H1 (cell line): Measurements from ENCODE around the gene STK11. TPM values are rescaled to one million over a fixed set of nuclear protein-coding genes. Genes with fewer than 3 reads are reported as not detected.
A peak's percentile ranks its signal among the peaks of the same experiment; 100 is the strongest.

Source experiments
- CTCF ChIA-PET: fragments of 300-600 bp; sonication (Branson Sonifier 250); formaldehyde crosslinking; loops from one replicate; lab custom pipeline; 2021; ENCODE audit not compliant: partially characterized antibody; lab: Charles Lee
- POLR2A ChIA-PET: fragments of 300-600 bp; sonication (Branson Sonifier 250); formaldehyde crosslinking; loops from one replicate; lab custom pipeline; 2021; ENCODE audit warnings: inconsistent platforms; ENCODE audit not compliant: partially characterized antibody; lab: Charles Lee
- DNase-seq, 2 experiments: peaks; one replicate each; pipeline versions ENCODE4 v3.0.0 to v3.0.0-alpha.2; 2010 to 2022; ENCODE audit warnings: low spot score in 2 of 2, low read depth in 1 of 2, mixed read lengths in 1 of 2
- FAIRE-seq: peaks from 2 replicates; lab custom pipeline; 2011; peaks lifted over from hg19 to GRCh38; lab: Jason Lieb, UNC
- H2AFZ ChIP-seq: 2 replicates; pipeline ENCODE4 v1.8.1; 2012; ENCODE audit warnings: low read length, inconsistent platforms
- H2AK5ac ChIP-seq: 2 replicates; pipeline ENCODE4 v1.6.1; 2013; ENCODE audit warnings: low read depth, low read length
- H2BK120ac ChIP-seq: replicated peaks from 2 replicates; pipeline ENCODE3; 2013; ENCODE audit warnings: low read depth, low read length, inconsistent platforms
- H2BK12ac ChIP-seq: 2 replicates; pipeline ENCODE4 v1.6.1; 2013; ENCODE audit warnings: low read depth, low read length
- H2BK15ac ChIP-seq: 2 replicates; pipeline ENCODE4 v1.6.1; 2013; ENCODE audit warnings: low read length
- H2BK20ac ChIP-seq: 2 replicates; pipeline ENCODE4 v1.6.1; 2013; ENCODE audit warnings: low read length
- H2BK5ac ChIP-seq: 2 replicates; pipeline ENCODE4 v1.6.1; 2013; ENCODE audit warnings: low read depth, low read length
- H3K14ac ChIP-seq: 2 replicates; pipeline ENCODE4 v1.6.1; 2013; ENCODE audit warnings: inconsistent platforms; ENCODE audit not compliant: insufficient read length
- H3K18ac ChIP-seq: 2 replicates; pipeline ENCODE4 v1.6.1; 2013; ENCODE audit warnings: low read length; ENCODE audit errors: extremely low read depth
- H3K23ac ChIP-seq: 2 replicates; pipeline ENCODE4 v1.6.1; 2013; ENCODE audit warnings: inconsistent platforms; ENCODE audit not compliant: insufficient read length
- H3K23me2 ChIP-seq: 2 replicates; pipeline ENCODE4 v1.6.1; 2013; ENCODE audit warnings: low read depth, low read length
- H3K27ac ChIP-seq: 2 replicates; pipeline ENCODE4 v1.6.1; 2011; ENCODE audit warnings: low read depth, low read length, inconsistent platforms
- H3K27me3 ChIP-seq, 4 experiments: replicated peaks in 1 of 4; 1 replicate in 1 of 4; 2 replicates in 3 of 4; pipeline versions ENCODE4 v1.6.1 to v1.8.1; 2011 to 2013; ENCODE audit warnings: low read length in 3 of 4, mild to moderate bottlenecking in 3 of 4, inconsistent platforms in 2 of 4, mixed read lengths in 2 of 4, moderate library complexity in 1 of 4; ENCODE audit not compliant: control insufficient read depth in 3 of 4, insufficient read depth in 3 of 4; ENCODE audit errors: extremely low read depth in 1 of 4
- H3K36me3 ChIP-seq, 4 experiments: 2 replicates each; pipeline versions ENCODE4 v1.6.1 to v1.8.1; 2011 to 2013; ENCODE audit warnings: mild to moderate bottlenecking in 4 of 4, low read length in 3 of 4, moderate library complexity in 2 of 4, control low read depth in 1 of 4, inconsistent platforms in 1 of 4; ENCODE audit not compliant: insufficient read depth in 4 of 4, control insufficient read depth in 2 of 4
- H3K4ac ChIP-seq: replicated peaks from 2 replicates; pipeline ENCODE3; 2013; ENCODE audit warnings: low read length, low read depth, mixed read lengths, inconsistent platforms; ENCODE audit not compliant: insufficient read length
- H3K4me1 ChIP-seq, 4 experiments: replicated peaks in 1 of 4; 1 replicate in 1 of 4; 2 replicates in 3 of 4; pipeline versions ENCODE4 v1.6.1 to v1.8.1; 2011 to 2013; ENCODE audit warnings: low read length in 3 of 4, inconsistent platforms in 2 of 4, mixed read lengths in 1 of 4; ENCODE audit not compliant: insufficient read depth in 4 of 4, control insufficient read depth in 3 of 4
- H3K4me2 ChIP-seq, 2 experiments: 2 replicates each; pipeline versions ENCODE4 v1.6.1 to v1.8.1; 2011 to 2013; ENCODE audit warnings: low read depth in 2 of 2, low read length in 2 of 2, control low read depth in 1 of 2, inconsistent platforms in 1 of 2, mild to moderate bottlenecking in 1 of 2; ENCODE audit not compliant: insufficient read depth in 1 of 2
- H3K4me3 ChIP-seq, 4 experiments: fragments of 200-600, 300-600 bp in 1 of 4; sonication (generic), shearing (Covaris generic), sonication (Bioruptor Twin) in 1 of 4; 2 replicates each; pipeline versions ENCODE4 v1.5.1 to v1.8.1; 2011 to 2016; ENCODE audit warnings: low read length in 4 of 4, low read depth in 3 of 4, control low read depth in 2 of 4, inconsistent platforms in 2 of 4, mild to moderate bottlenecking in 2 of 4, mixed read lengths in 1 of 4, moderate library complexity in 1 of 4; ENCODE audit not compliant: insufficient read depth in 2 of 4; ENCODE audit errors: extremely low read depth in 1 of 4
- H3K56ac ChIP-seq: replicated peaks from 2 replicates; pipeline ENCODE3; 2013; ENCODE audit warnings: low read depth, mild to moderate bottlenecking, mixed read lengths, low read length, inconsistent platforms; ENCODE audit not compliant: insufficient read length
- H3K79me1 ChIP-seq: 2 replicates; pipeline ENCODE4 v1.6.1; 2013; ENCODE audit warnings: low read depth, low read length, control low read depth
- H3K79me2 ChIP-seq, 2 experiments: 2 replicates each; pipeline versions ENCODE4 v1.6.1 to v1.8.1; 2012 to 2013; ENCODE audit warnings: low read length in 2 of 2, mild to moderate bottlenecking in 2 of 2, inconsistent platforms in 1 of 2; ENCODE audit not compliant: insufficient read depth in 2 of 2, control insufficient read depth in 1 of 2
- H3K9ac ChIP-seq, 4 experiments: replicated peaks in 1 of 4; 1 replicate in 1 of 4; 2 replicates in 3 of 4; pipeline versions ENCODE4 v1.6.1 to v1.8.1; 2011 to 2013; ENCODE audit warnings: low read depth in 3 of 4, low read length in 3 of 4, control low read depth in 2 of 4, mild to moderate bottlenecking in 2 of 4, moderate library complexity in 2 of 4, inconsistent platforms in 1 of 4; ENCODE audit errors: extremely low read depth in 1 of 4
- H3K9me3 ChIP-seq, 2 experiments: 2 replicates each; pipeline versions ENCODE4 v1.6.1 to v1.8.1; 2012 to 2013; ENCODE audit warnings: mild to moderate bottlenecking in 2 of 2, moderate library complexity in 2 of 2, control low read depth in 1 of 2, inconsistent platforms in 1 of 2, low read depth in 1 of 2, low read length in 1 of 2, mixed read lengths in 1 of 2; ENCODE audit not compliant: insufficient read depth in 2 of 2
- H4K20me1 ChIP-seq, 2 experiments: replicated peaks in 1 of 2; 2 replicates each; pipeline versions ENCODE3 to v1.8.1; 2011 to 2013; ENCODE audit warnings: inconsistent platforms in 2 of 2, low read length in 2 of 2, mild to moderate bottlenecking in 1 of 2; ENCODE audit not compliant: insufficient read depth in 2 of 2, control insufficient read depth in 1 of 2
- H4K5ac ChIP-seq: 2 replicates; pipeline ENCODE4 v1.6.1; 2013; ENCODE audit warnings: low read length, low read depth, mixed read lengths, inconsistent platforms; ENCODE audit not compliant: insufficient read length
- H4K8ac ChIP-seq: 2 replicates; pipeline ENCODE4 v1.8.0; 2013; ENCODE audit warnings: mild to moderate bottlenecking, moderate library complexity, low read length, inconsistent platforms; ENCODE audit not compliant: insufficient read depth; ENCODE audit errors: extremely low read depth
- H4K91ac ChIP-seq: replicated peaks from 2 replicates; pipeline ENCODE3; 2013; ENCODE audit warnings: low read length, mixed read lengths, inconsistent platforms; ENCODE audit not compliant: insufficient read length
- GABPA ChIP-seq: IDR thresholded peaks from 2 replicates; pipeline ENCODE4 v1.6.1; 2011; ENCODE audit warnings: mild to moderate bottlenecking, low read length, moderate library complexity, borderline replicate concordance; ENCODE audit not compliant: insufficient read depth
- ZNF274 ChIP-seq: IDR thresholded peaks from 2 replicates; pipeline ENCODE4 v1.7.0; 2012; ENCODE audit warnings: low read length, borderline replicate concordance; ENCODE audit errors: extremely low read depth
- WGBS, 2 experiments: shearing (Covaris generic) in 1 of 2; methylation state at CpG; one replicate each; pipeline versions ENCODE4 v1.1.6 to v1.1.7; 2013 to 2015; ENCODE audit warnings: low lambda C conversion rate in 2 of 2, mixed read lengths in 2 of 2, inconsistent platforms in 1 of 2, low coverage in 1 of 2, missing lambda C conversion rate in 1 of 2; ENCODE audit not compliant: insufficient replicate concordance in 2 of 2, insufficient coverage in 1 of 2, insufficient read length in 1 of 2; ENCODE audit errors: extremely low coverage in 1 of 2, missing lambda C conversion rate in 1 of 2; 5-methylcytosine and 5-hydroxymethylcytosine counted together
- polyA plus RNA-seq, 7 experiments: library from polyadenylated mRNA; depleted of rRNA in 3 of 7; stranded (reverse) in 5 of 7; unstranded in 2 of 7; fragments of >200 nt in 5 of 7; fragments of 200-250 nt in 2 of 7; gene quantifications; 1 replicate in 5 of 7; 2 replicates in 1 of 7; 4 replicates in 1 of 7; pipeline versions ENCODE4 v1.2.1 to v1.2.3, GENCODE V29; 2011 to 2013; ENCODE audit warnings: missing spikeins in 2 of 7, mixed read lengths in 2 of 7
- total RNA-seq: library from RNA; stranded (reverse); fragmentation: NEBNext Ultra II Directional; extraction: Animal tissue kit (Norgen Biotek cat#: 25700); gene quantifications from 2 replicates; pipeline ENCODE4 v1.2.1, GENCODE V29; 2021

STK11 gene
- total and polyA plus RNA-seq, 2 of the 8 experiments (the other 6 are each of a cell fraction or from before 2014, with no cell fraction given), result 45.3 to 70.7 TPM

- Histone ChIP-seq H3K18ac (no peak overlapping the region; the same call in 1 of the 2 replicates), H3K36me3 (peaks cover 4 to 33% (median 7%) of the 10 kb centered on the region in 4 experiments; a peak in 5 of 8 replicates), H3K79me2 (no peaks in the 10 kb centered on the region; a peak in 1 of 4 replicates), H3K9ac (no peak overlapping the region), H3K79me1 (0 out of 2 replicates have a peak, but pooled peaks cover 3% of the 10 kb centered on the region), H3K4me1 (peaks cover 0 to 11% (median 9%) of the 10 kb centered on the region in 4 experiments; a peak in 5 of 7 replicates), H3K14ac (no peak overlapping the region), H4K20me1 (peaks cover 2 to 21% of the 10 kb centered on the region in 2 experiments), H2BK120ac (no peak overlapping the region), H3K23me2 (peaks cover 10% of the 10 kb centered on the region; the same call in 1 of the 2 replicates), H2BK20ac (no peak overlapping the region), H3K27me3 (no peaks in the 10 kb centered on the region), H2AK5ac (no peak overlapping the region), H3K4me3 (peak overlapping the region; percentile 33 to 67 (median 43); a peak in 6 of 8 replicates), H3K4me2 (peak overlapping the region; percentile 56 to 82), H3K9me3 (no peaks in the 10 kb centered on the region), H4K5ac (no peak overlapping the region), H3K56ac (no peak overlapping the region), H2AFZ (no peak overlapping the region), H2BK5ac (no peak overlapping the region), H3K23ac (no peak overlapping the region), H3K27ac (no peak overlapping the region), H2BK12ac (no peak overlapping the region), H2BK15ac (no peak overlapping the region), H3K4ac (peak overlapping the region; percentile 94), H4K8ac (peak overlapping the region; percentile 79; the same call in 1 of the 2 replicates), H4K91ac (no peak overlapping the region)
- FAIRE-seq (no peak), DNase-seq (no peak)
- 89% methylated on average over 38 of the region's 39 CpGs; no CpG with 5 or more reads in 1 of the 2 experiments for WGBS, 2 experiments
- ChIA-PET CTCF (interaction anchor here (0.7 to 2.3 kb wide), 6 partner anchors 9 to 123 kb away, joined by 3 to 10 read pairs (median 4); no protein-coding TSS in a partner anchor), POLR2A (interaction anchor here (0.8 to 2.8 kb wide), 10 partner anchors 11 to 151 kb away, joined by 3 to 8 read pairs (median 4); partner anchors contain the start of gene CIRBP)
- 0 out of 2 replicates have a peak, but pooled peaks have one; percentile 46 for TF ChIP-seq GABPA
- no peak for TF ChIP-seq ZNF274
Measured at GRCh38 chr19:1235625-1236538, 30.3 kb downstream of the STK11 start.
